GM23248 (cell line): ENCODE results near the gene NRG3. TPM values are rescaled to one million over a fixed set of nuclear protein-coding genes. Genes with fewer than 3 reads are reported as not detected.

ENCODE experiments used
- DNase-seq: peaks from one replicate; pipeline ENCODE4 v3.0.0-alpha.2; 2015
- H2AFZ ChIP-seq: fragments of 200-600 bp; sonication (generic); 2 replicates; pipeline ENCODE4 v1.6.1; 2016; ENCODE audit warnings: antibody characterized with exemption
- H3F3A ChIP-seq: fragments of 200-600 bp; sonication (generic); 2 replicates; pipeline ENCODE4 v1.6.1; 2016; ENCODE audit warnings: mild to moderate bottlenecking, antibody characterized with exemption, mixed run types; ENCODE audit not compliant: insufficient read depth
- H3K27ac ChIP-seq: fragments of 200-600 bp; sonication (generic); 2 replicates; pipeline ENCODE4 v1.5.1; 2016; ENCODE audit warnings: mild to moderate bottlenecking
- H3K27me3 ChIP-seq: fragments of 200-600 bp; sonication (generic); replicated peaks from 2 replicates; pipeline ENCODE4 v1.6.1; 2016; ENCODE audit warnings: mild to moderate bottlenecking; ENCODE audit not compliant: insufficient read depth
- H3K36me3 ChIP-seq: fragments of 200-600 bp; sonication (generic); 2 replicates; pipeline ENCODE4 v1.6.1; 2016; ENCODE audit warnings: low read depth, mild to moderate bottlenecking
- H3K4me1 ChIP-seq: fragments of 200-600 bp; sonication (generic); 2 replicates; pipeline ENCODE4 v1.6.1; 2016; ENCODE audit warnings: mild to moderate bottlenecking; ENCODE audit not compliant: insufficient read depth
- H3K4me2 ChIP-seq: fragments of 200-600 bp; sonication (generic); one replicate; pipeline ENCODE4 v1.6.1; 2016; ENCODE audit warnings: mild to moderate bottlenecking; ENCODE audit not compliant: unreplicated experiment
- H3K4me3 ChIP-seq: fragments of 200-600 bp; sonication (generic); 2 replicates; pipeline ENCODE4 v1.5.1; 2016; ENCODE audit warnings: mild to moderate bottlenecking
- H3K79me2 ChIP-seq: fragments of 200-600 bp; sonication (generic); 2 replicates; pipeline ENCODE4 v1.6.1; 2016; ENCODE audit warnings: mild to moderate bottlenecking; ENCODE audit not compliant: insufficient read depth
- H3K9ac ChIP-seq: fragments of 200-600 bp; sonication (generic); 2 replicates; pipeline ENCODE4 v1.6.1; 2016; ENCODE audit warnings: mild to moderate bottlenecking
- H3K9me2 ChIP-seq: fragments of 200-600 bp; sonication (generic); 2 replicates; pipeline ENCODE4 v1.6.1; 2016; ENCODE audit warnings: mixed run types, mild to moderate bottlenecking, moderate library complexity; ENCODE audit not compliant: insufficient read depth
- H3K9me3 ChIP-seq: fragments of 200-600 bp; sonication (generic); one replicate; pipeline ENCODE4 v1.6.1; 2017; ENCODE audit warnings: low read depth
- H4K20me1 ChIP-seq: fragments of 200-600 bp; sonication (generic); 2 replicates; pipeline ENCODE4 v1.6.0; 2016; ENCODE audit not compliant: insufficient read depth
- EZH2 ChIP-seq: fragments of 200-600 bp; sonication (generic); IDR thresholded peaks from 2 replicates; pipeline ENCODE4 v1.6.1; 2018; ENCODE audit warnings: antibody characterized with exemption, mild to moderate bottlenecking; ENCODE audit not compliant: insufficient read depth, poor library complexity, severe bottlenecking
- EZH2phosphoT487 ChIP-seq: fragments of 200-600 bp; sonication (generic); IDR thresholded peaks from 2 replicates; pipeline ENCODE4 v1.6.1; 2018; ENCODE audit warnings: antibody characterized with exemption, moderate library complexity, mild to moderate bottlenecking, low read depth; ENCODE audit not compliant: insufficient read depth
- WGBS, 2 experiments: methylation state at CpG; one replicate each; pipeline ENCODE4 v1.1.6; 2015 to 2017; ENCODE audit warnings: low lambda C conversion rate in 2 of 2, low coverage in 1 of 2; ENCODE audit errors: missing lambda C conversion rate in 2 of 2; 5-methylcytosine and 5-hydroxymethylcytosine counted together
- in situ Hi-C: fragments of 300-500 bp; cut with MboI; formaldehyde crosslinking; loops from 2 replicates; pipeline ENCODE4 v1.15.0; 2020
- polyA plus RNA-seq: library from polyadenylated mRNA; unstranded; fragments of >200 nt; fragmentation: Nextera tagmentation; extraction: Ambion mirVana; gene quantifications from 2 replicates; pipeline ENCODE4 v1.2.1, GENCODE V29; 2016
- total RNA-seq: library from RNA; depleted of rRNA; stranded (reverse); fragments of >200 nt; shearing (Covaris generic); gene quantifications from 2 replicates; pipeline ENCODE4 v1.2.3, GENCODE V29; 2014

NRG3 gene
- total and polyA plus RNA-seq, 2 experiments from 2014 or later = not detected

DNA sequence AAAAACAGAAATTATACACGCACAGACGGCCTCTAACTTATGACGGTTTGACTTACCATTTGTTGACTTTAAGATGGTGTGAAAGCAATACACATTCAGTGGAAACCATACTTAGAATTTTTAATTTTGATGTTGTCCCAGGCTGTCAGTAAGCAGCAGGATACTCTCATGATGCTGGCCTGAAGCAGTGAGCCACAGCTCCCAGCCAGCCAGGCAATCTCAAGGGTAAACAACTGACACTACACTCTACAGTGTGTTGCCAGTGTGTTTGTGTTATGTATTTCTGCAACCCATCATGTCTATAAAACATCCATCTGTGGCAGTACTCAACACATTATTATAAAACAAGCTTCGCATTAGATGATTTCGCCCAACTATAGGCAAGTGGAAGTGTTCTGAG is 747.5 kb downstream of the NRG3 start:
- no peaks in the 10 kb centered on the region for H3F3A ChIP-seq
- in situ Hi-C loops = no loop called here
- no peaks in the 10 kb centered on the region for H3K9me2 ChIP-seq
- no peak overlapping the region for H3K4me3 ChIP-seq
- no peaks in the 10 kb centered on the region for H3K36me3 ChIP-seq
- H3K27ac ChIP-seq = no peak overlapping the region
- H3K9ac ChIP-seq = no peak overlapping the region
- TF ChIP-seq EZH2 = no peak
- no peak for TF ChIP-seq EZH2phosphoT487
- DNase-seq = no peak
- no peak overlapping the region for H3K4me2 ChIP-seq
- H3K79me2 ChIP-seq = no peaks in the 10 kb centered on the region
- no peaks in the 10 kb centered on the region for H3K4me1 ChIP-seq
- no peaks in the 10 kb centered on the region for H3K27me3 ChIP-seq
- no peaks in the 10 kb centered on the region for H3K9me3 ChIP-seq
- H2AFZ ChIP-seq = no peak overlapping the region
- H4K20me1 ChIP-seq = no peaks in the 10 kb centered on the region
- WGBS, 2 experiments = 59 to 61% methylated on average over 5 of the region's 5 CpGs

DNA sequence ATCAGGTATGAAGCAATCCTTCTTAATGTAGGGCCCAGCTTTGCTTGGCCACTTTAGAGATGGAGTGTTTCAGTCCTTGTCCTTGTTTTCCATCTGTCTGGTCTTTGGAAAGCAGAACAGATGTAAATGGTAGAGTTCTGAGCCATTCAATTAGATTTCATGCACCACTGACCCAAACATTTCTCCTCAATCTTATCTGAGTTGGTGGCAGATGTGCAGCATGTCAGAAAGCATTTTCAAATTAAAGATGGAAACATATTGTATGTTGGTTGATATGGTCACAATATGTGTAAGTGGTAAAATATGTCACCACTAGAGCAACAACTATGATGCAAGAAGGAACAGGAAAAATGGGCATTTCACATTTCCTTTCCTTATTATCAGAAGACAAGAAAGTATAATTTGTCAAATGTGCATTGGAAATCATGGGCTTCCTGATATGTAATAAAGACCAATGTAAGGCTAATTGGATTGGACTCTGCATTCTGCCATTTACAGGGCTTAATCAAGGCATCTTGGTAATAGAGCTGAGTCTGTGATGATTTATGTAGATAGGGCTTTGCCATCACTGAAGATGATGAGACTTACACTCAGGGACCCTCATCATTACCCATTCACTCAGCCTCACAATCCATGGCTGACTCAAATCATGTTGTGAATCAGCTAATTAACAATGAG is 750.7 kb downstream of the NRG3 start:
- no peak for DNase-seq
- H3K79me2 ChIP-seq = no peaks in the 10 kb centered on the region
- no peak for TF ChIP-seq EZH2
- no peak for TF ChIP-seq EZH2phosphoT487
- H3K9me2 ChIP-seq = no peaks in the 10 kb centered on the region
- no peak overlapping the region for H3K4me2 ChIP-seq
- H3K27ac ChIP-seq = no peak overlapping the region
- no peak overlapping the region for H2AFZ ChIP-seq
- no peaks in the 10 kb centered on the region for H3K27me3 ChIP-seq
- H3F3A ChIP-seq = no peaks in the 10 kb centered on the region
- H3K9ac ChIP-seq = no peak overlapping the region
- no peaks in the 10 kb centered on the region for H3K9me3 ChIP-seq
- H3K36me3 ChIP-seq = no peaks in the 10 kb centered on the region
- no peak overlapping the region for H3K4me3 ChIP-seq
- in situ Hi-C loops = no loop called here
- no peaks in the 10 kb centered on the region for H3K4me1 ChIP-seq
- no peaks in the 10 kb centered on the region for H4K20me1 ChIP-seq

DNA sequence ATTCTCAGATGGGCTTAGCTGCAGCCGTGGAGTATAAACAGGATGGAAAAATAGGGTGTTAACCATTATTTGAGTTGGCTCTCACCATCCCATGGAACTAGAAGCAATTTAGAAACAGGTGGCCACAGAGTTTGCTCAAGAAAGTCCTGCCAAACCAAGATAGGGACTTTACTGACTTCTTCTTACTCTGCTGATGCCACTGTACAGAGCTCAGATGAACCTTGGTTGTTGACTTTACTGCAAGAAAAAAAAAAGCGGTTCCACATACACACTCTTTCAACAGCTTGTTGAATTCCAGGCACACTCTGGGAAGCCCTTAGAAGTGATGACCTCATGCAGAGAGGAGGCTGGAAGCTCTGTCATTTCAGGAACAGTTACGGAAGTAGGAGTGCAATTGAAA is 753.4 kb downstream of the NRG3 start:
- no peak overlapping the region for H2AFZ ChIP-seq
- in situ Hi-C loops = no loop called here

DNA sequence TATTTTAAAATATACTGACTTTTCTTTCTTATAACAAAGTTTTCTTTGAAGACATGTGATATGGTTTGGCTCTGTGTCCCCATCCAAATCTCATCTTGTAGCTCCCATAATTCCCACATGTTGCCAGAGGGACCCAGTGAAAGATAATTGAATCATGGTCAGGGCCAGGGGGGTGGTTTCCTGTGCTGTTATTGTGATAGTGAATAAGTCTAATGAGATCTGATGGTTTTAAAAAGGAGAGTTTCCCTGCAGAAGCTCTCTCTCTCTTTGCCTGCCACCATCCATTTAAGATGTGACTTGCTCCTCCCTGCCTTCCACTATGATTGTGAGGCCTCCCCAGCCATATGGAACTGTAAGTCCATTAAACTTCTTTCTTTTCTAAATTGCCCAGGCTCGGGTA is 768.1 kb downstream of the NRG3 start:
- no peak overlapping the region for H3K27ac ChIP-seq
- H3K79me2 ChIP-seq = no peaks in the 10 kb centered on the region
- no peaks in the 10 kb centered on the region for H3K9me3 ChIP-seq
- H3K9ac ChIP-seq = no peak overlapping the region
- no peak overlapping the region for H3K4me2 ChIP-seq
- no peaks in the 10 kb centered on the region for H3K4me1 ChIP-seq
- TF ChIP-seq EZH2phosphoT487 = no peak
- TF ChIP-seq EZH2 = no peak
- no peaks in the 10 kb centered on the region for H3K36me3 ChIP-seq
- H3K4me3 ChIP-seq = no peak overlapping the region
- H4K20me1 ChIP-seq = no peaks in the 10 kb centered on the region
- WGBS, 2 experiments = 0 to 5% methylated on average over 1 of the region's 1 CpG
- in situ Hi-C loops = no loop called here
- H3K27me3 ChIP-seq = no peaks in the 10 kb centered on the region
- no peak for DNase-seq
- H3F3A ChIP-seq = no peaks in the 10 kb centered on the region
- H3K9me2 ChIP-seq = no peaks in the 10 kb centered on the region
- no peak overlapping the region for H2AFZ ChIP-seq

More for the DNA sequence above, 753.4 kb downstream of the NRG3 start:
- 0 to 2% methylated on average over 3 of the region's 3 CpGs for WGBS, 2 experiments
- H3K36me3 ChIP-seq = no peaks in the 10 kb centered on the region
- no peaks in the 10 kb centered on the region for H3K79me2 ChIP-seq
- no peak for DNase-seq
- no peak overlapping the region for H3K4me2 ChIP-seq
- no peaks in the 10 kb centered on the region for H3K4me1 ChIP-seq
- no peak for TF ChIP-seq EZH2
- TF ChIP-seq EZH2phosphoT487 = no peak
- H3K9me3 ChIP-seq = no peaks in the 10 kb centered on the region
- no peak overlapping the region for H3K9ac ChIP-seq
- no peaks in the 10 kb centered on the region for H4K20me1 ChIP-seq
- no peak overlapping the region for H3K27ac ChIP-seq
- no peaks in the 10 kb centered on the region for H3K27me3 ChIP-seq
- H3F3A ChIP-seq = no peaks in the 10 kb centered on the region
- H3K9me2 ChIP-seq = no peaks in the 10 kb centered on the region
- no peak overlapping the region for H3K4me3 ChIP-seq

DNA sequence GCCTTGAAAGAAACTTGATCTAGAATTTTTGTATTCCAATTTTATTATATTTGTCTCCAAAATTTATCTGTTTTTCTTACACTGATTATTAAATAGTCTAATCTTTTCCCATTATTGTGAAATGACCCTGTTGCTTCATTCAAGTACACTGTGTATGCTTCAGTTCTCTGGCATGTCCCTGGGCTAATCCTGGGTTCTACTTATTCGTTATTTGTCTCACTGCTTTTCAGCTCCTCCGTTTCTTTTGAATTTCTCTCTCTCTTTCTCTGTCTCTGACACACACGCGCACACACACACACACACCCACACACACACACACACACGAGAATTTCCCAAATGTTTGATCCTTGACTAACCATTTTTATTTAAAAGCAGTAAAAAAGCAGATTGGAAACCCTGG is 768.6 kb downstream of the NRG3 start:
- Histone ChIP-seq H3F3A (no peaks in the 10 kb centered on the region), H3K36me3 (no peaks in the 10 kb centered on the region), H4K20me1 (no peaks in the 10 kb centered on the region), H3K9ac (no peak overlapping the region), H3K4me3 (no peak overlapping the region), H3K9me2 (no peaks in the 10 kb centered on the region), H3K27ac (no peak overlapping the region), H3K27me3 (no peaks in the 10 kb centered on the region), H3K4me2 (no peak overlapping the region), H3K79me2 (no peaks in the 10 kb centered on the region), H3K4me1 (no peaks in the 10 kb centered on the region), H2AFZ (no peak overlapping the region), H3K9me3 (no peaks in the 10 kb centered on the region)
- DNase-seq = no peak
- in situ Hi-C loops = no loop called here
- WGBS, 2 experiments = 26 to 36% methylated on average over 5 of the region's 5 CpGs
- TF ChIP-seq EZH2phosphoT487 (no peak), EZH2 (no peak)
